Stimulated activated CD8-positive, alpha-beta memory T cell treated with anti-CD3 and anti-CD28 coated beads, Interleukin-15, amount 100 ng/mL, for 24 hours (primary cell): ENCODE data around the gene RPS6KA5.

Experiments
- DNase-seq: peaks from one replicate; pipeline ENCODE4 v3.0.0-alpha.2; 2020; ENCODE audit warnings: low read depth

RPS6KA5 gene

DNA sequence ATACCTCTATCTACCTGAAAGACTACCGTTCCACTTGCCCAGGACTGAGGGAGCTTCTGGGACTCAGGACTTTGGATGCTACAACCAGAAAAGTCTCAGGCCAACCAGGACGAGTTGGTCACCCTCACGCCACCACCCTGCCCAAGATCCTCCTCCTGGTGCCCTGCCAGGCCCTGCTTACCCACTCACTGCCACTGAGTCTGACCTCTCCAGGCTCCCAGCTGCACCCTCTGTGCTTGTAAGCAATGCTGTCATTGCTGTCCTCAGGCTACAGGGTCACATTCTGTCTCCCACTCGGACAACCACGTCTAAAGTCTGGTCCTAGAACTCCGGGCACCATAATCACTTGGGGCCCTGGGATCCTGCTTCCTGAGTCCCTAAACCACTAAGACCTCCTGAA lies 253.4 kb downstream of the RPS6KA5 start:
- DNase-seq = no peak

DNA sequence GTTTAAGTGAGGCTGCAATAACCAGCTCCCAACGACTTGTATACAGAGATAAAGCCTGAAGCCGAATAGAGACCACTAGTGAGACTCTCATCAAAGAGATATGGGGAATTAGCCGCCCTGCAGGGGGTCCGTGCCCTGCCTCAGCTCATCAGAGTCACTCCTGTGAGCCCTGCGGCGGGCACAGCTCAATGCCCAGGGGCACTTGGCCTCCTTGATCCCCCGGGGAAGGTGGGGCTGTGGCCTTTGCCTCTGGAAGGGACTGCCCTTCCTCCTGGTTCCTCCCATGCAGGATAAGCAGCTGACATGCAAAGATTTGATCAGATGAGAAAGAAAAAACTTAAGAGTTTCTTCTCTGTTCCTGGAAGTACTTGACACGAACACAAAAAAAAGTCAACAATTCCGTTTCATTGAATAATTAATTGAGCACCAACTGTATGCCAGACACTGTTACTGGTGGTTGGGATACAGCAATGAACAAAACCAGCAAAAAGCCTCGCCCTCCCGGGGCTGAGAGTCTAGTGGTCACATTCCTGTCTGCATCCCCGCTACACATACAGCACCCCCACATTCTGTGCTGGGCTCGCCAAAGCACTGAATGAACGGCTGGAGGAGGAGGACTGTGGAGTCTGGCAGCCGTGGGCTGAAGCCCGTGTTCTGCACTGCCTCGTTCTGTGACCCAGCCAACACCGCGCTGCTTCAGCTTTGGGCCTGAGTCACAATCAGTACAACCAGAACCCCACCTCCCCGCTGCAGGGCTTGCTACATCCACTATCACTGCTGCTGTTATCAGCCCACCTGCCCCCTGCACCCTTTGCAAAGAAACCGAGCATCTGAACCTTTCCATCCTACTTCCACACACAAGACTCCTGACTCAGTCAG lies 254.5 kb downstream of the RPS6KA5 start:
- no peak for DNase-seq

DNA sequence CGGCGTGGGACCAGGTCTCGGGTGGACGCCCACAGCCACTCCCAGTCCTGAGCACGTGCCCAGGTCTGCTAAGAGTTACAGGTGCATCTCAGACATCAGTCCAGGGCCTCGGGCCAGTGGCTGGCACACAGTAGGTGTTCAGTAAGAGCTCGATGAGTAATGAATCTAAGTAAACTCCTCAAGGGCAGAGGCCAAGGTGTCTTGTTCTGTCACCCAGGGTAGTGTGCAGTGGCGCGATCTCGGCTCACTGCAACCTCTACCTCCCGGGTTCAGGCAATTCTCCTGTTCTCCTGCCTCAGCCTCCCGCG lies 255.4 kb downstream of the RPS6KA5 start:
- no peak for DNase-seq

DNA sequence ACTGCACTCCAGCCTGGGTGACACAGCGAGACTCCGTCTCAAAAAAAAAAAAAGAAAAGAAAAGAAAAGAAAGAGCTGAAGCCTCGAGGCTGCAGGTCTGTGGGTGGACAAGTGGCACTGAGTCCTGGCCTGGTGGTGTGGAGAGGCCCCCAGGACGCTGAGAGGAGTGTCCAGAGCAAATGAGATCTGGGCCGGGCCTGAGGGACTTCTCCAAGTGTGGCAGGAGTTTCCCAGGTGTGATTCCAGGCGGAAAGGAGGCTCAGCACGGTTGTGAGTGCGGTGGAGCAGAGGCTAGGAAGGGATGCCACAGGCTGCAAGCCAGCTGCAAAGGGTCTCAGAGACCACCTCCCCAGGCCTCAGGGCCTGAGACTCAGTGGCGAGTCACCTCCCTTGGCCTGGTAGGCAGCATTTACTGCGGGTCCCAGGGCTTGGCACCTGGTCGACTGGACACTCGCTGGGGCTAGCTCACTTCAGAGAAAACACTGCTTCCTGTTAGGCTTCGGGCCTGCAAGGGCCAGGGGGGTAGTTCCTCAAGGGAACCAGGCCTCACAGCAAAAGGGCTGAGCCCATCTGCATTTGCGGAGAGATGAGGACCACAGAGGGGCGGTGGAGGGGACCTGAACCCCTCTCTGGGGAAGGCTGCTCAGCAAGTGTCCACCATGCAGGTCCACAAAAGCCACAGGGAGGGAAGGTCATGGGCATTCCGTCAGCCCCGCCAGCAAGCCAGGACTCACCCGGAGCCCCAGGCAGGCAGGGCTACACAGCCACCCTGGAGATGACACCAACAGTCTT lies 256.0 kb downstream of the RPS6KA5 start:
- DNase-seq = no peak

DNA sequence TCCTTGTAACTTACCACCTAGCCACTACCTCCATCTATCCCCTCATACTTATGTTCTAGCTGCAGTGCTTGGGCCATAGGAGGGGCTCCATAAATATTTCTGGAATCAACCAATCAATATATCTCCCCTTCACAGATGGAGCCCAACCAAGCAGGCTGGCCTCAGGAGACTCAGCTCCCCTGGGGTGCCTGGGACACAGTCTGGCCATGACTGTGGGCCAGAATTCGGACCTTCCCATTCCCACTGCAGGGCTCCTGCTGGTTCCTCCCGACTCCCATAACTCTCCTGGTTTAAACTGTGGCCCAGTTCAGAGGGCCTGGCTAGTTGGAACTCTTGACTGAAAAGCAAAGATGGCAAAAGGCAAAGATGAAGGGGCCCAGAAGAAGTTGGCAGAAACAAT lies 257.2 kb downstream of the RPS6KA5 start:
- DNase-seq = no peak

DNA sequence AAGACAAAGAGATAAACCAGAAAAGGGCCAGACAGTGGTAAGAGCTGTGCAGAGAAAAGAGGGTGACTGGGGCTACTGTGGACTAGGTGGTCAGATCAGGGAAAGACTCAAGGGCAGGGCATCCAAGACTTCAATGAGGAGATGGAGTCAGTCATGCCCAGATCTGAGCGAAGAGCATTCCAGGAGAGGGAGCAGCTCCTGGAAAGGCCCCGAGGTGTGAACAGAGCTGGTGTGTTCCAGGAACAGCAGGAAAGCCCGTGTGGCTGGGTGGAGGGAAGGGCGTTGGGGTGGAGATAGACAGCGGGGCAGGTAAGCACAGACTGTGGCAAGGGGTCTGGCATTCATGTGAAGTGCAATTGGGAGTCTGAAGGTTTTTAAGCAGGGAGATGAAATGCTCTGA lies 261.0 kb downstream of the RPS6KA5 start:
- DNase-seq = no peak

DNA sequence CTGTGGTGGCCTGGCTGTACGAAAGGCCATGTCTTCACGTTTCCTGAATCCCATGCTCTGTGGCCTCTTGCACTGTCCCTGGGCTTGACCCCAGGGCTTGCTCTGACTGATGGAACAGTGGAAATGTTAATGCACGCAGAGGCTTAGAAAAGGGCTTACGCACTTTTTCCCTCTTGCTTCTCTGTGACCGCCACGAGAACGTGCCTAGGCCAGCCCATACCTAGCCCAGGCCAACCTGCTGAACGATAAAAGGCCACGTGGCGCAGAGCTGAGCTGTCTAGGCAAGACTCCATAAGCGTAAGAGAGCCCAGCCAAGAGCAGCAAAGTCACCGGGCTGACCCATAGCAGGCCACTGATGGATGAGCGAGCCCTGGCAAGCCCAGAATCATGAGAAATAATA lies 262.5 kb downstream of the RPS6KA5 start:
- no peak for DNase-seq
